AG09319 (cell line): ENCODE results near the gene LDB1.

Source experiments
- DNase-seq: peaks from one replicate; pipeline ENCODE4 v3.0.0-alpha.2; 2010; ENCODE audit warnings: low read depth; ENCODE audit errors: extremely low read depth
- TF ChIP-seq, protein P1 (sequence below): IDR thresholded peaks from 2 replicates; pipeline ENCODE4 v1.5.1; 2011; ENCODE audit warnings: low read depth, mild to moderate bottlenecking, inconsistent platforms, low read length, moderate library complexity

Gene LDB1

DNA sequence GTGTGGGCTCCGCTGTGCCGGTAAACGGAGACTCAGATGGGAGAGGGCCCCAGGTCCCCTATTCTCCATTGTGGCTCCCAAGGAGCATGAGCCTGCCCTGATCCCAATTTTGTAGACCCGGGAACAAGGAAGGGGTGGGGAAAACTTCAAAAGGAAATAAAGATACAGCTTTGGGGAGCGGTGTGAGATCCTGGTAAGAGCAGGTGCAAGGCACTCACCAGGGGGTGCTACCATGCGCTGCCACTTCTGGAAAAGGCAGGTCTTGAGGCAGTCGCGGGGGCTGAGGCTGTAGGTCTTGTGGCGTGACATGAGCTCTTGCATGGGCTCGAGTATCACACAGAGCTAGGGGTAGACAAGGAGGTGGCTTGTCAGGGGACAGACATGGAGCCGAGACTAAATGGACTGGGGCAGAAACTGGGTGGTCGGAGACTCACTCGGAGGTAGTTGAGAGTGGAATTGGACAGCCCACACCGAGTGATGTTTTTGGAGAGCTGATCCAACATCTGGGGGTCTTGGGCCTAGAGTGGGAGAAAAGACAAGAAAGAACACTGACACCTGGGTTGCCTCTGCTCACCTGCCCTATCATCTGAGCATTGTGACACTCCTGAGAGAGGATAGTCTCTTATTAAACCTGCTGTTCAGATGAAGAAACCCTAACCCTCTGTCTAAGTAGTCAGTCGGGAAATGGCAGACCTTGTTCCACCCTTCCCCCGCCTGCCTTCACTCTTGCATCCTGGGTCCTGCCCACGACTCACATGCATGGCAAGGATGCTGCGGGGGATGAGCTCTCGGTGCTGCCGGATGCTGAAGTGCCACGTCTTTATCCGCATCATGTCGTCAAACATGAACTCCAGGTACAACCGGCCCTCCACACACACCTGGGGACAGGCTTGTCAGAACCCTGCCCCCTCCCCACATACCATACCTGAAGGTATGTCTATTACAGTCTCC, 10.7 kb downstream of the LDB1 start:
- TF ChIP-seq, protein P1, sequence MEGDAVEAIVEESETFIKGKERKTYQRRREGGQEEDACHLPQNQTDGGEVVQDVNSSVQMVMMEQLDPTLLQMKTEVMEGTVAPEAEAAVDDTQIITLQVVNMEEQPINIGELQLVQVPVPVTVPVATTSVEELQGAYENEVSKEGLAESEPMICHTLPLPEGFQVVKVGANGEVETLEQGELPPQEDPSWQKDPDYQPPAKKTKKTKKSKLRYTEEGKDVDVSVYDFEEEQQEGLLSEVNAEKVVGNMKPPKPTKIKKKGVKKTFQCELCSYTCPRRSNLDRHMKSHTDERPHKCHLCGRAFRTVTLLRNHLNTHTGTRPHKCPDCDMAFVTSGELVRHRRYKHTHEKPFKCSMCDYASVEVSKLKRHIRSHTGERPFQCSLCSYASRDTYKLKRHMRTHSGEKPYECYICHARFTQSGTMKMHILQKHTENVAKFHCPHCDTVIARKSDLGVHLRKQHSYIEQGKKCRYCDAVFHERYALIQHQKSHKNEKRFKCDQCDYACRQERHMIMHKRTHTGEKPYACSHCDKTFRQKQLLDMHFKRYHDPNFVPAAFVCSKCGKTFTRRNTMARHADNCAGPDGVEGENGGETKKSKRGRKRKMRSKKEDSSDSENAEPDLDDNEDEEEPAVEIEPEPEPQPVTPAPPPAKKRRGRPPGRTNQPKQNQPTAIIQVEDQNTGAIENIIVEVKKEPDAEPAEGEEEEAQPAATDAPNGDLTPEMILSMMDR: no peak
- DNase-seq: no peak

DNA sequence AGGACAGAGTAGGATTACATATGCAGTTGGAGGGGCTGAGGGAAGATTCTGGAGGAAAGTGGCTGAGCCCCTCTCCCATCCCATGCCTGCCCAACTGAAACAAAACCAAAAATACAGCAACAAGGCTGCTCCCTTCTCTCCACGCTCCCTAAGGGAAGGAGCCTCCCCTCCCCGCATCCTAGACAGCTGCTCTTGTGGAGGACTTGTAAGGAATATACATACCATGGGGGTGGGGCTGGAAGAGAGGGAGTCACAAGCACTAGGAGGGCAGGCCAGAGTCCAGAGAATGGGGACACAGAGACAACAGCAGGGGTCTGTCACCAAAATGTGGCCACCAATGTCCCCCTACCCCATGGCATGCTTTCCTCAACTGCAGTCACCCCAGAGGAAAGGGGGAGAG, 13.2 kb downstream of the LDB1 start:
- no peak for DNase-seq
- TF ChIP-seq, protein P1: no peak

- DNase-seq: no peak
- TF ChIP-seq, protein P1: no peak
Measured at GRCh38 chr10:102102421-102102820, 17.7 kb downstream of the LDB1 start.

DNA sequence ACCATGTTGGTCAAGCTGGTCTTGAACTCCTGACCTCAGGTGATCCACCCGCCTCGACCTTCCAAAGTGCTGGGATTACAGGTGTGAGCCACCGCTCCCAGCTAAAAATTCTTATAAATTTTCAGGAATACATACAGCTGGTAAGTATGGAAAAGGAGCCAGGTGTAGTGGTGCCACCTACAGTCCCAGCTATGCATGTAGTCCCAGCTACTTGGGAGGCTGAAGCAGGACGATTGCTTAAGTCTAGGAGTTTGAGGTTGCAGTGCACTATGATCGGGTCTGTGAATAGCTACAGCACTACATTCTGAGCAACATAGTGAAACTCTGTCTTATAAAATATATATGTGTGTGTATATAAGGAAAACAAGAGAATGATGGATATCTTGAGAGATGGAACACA, 19.0 kb downstream of the LDB1 start:
- no peak for DNase-seq
- TF ChIP-seq, protein P1: no peak

DNA sequence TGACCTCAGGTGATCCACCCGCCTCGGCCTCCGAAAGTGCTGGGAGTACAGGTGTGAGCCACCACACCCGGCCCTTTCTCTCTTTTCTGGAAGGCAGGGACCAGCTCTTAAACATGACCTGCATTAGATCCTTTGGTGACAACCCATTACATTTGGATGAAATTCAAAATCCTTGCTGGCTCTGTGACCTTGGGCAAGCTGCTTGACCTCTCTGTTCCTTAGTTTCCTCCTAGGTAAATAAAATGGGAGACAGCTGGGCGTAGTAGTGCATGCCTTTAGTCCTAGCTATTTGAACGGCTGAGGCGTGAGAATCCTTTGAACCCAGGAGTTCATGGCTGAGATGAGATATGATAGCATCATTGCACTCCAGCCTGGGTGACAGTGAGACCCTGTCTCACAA, 23.7 kb downstream of the LDB1 start:
- TF ChIP-seq, protein P1: no peak
- no peak for DNase-seq

GRCh38 chr10:102090772-102091171, 29.4 kb downstream of the LDB1 start:
- no peak for DNase-seq
- TF ChIP-seq, protein P1: no peak

- no peak for DNase-seq
- TF ChIP-seq, protein P1: no peak
Measured at GRCh38 chr10:102086196-102086595, 34.0 kb downstream of the LDB1 start.
